ENCODE data around the gene ZNF608.

- no peak for TF ChIP-seq CTCF (conservative IDR thresholded peaks at IDR 0.05)
- no peak for TF ChIP-seq ZFX (IDR thresholded peaks at IDR 0.05)
Observed at GRCh38 chr5:124771761-124772160, 25.3 kb upstream of the ZNF608 start.

All from C4-2B (cell line).